HG02610 (cell line): ENCODE measurements around the gene KDF1.

Experiments
- ATAC-seq: cut with Tn5 transposase; IDR thresholded peaks from one replicate; pipeline ENCODE4 v1.9.1; 2021; ENCODE audit warnings: mild to moderate bottlenecking, moderate library complexity; ENCODE audit not compliant: unreplicated experiment

Gene KDF1

GRCh38 chr1:26959722-26960624 is at the start of gene KDF1:
Gene KDF1, minus strand, starts transcription at chr1:26960468. Its CDS starts 8,088 bp downstream, at chr1:26952380.
- no peak for ATAC-seq

- ATAC-seq = no peak
These were observed 49.4 kb upstream of the KDF1 start for GRCh38 chr1:27009601-27010197.

- ATAC-seq = no peak
These were observed 47.8 kb upstream of the KDF1 start for GRCh38 chr1:27007909-27008582.

GRCh38 chr1:27006683-27007082 is 46.4 kb upstream of the KDF1 start:
- no peak for ATAC-seq

- ATAC-seq = no peak
These were observed 45.6 kb upstream of the KDF1 start for GRCh38 chr1:27005648-27006496.

GRCh38 chr1:27005166-27005530 is 44.9 kb upstream of the KDF1 start:
- no peak for ATAC-seq

GRCh38 chr1:27004471-27005165 is 44.4 kb upstream of the KDF1 start:
- no peak for ATAC-seq

GRCh38 chr1:27003745-27004470 is 43.6 kb upstream of the KDF1 start:
- no peak for ATAC-seq

- no peak for ATAC-seq
These were observed 41.5 kb upstream of the KDF1 start for GRCh38 chr1:27001570-27002360.

- no peak for ATAC-seq
These were observed 40.7 kb upstream of the KDF1 start for GRCh38 chr1:27000817-27001460.

GRCh38 chr1:27000090-27000816 is 40.0 kb upstream of the KDF1 start:
- ATAC-seq = no peak

GRCh38 chr1:26999440-26999987 is 39.2 kb upstream of the KDF1 start:
- ATAC-seq = no peak

- no peak for ATAC-seq
These were observed 38.4 kb upstream of the KDF1 start for GRCh38 chr1:26998429-26999300.

- ATAC-seq = no peak
These were observed 36.4 kb upstream of the KDF1 start for GRCh38 chr1:26996665-26997064.

GRCh38 chr1:26996024-26996423 is 35.8 kb upstream of the KDF1 start:
- ATAC-seq = no peak

GRCh38 chr1:26994787-26995517 is 34.7 kb upstream of the KDF1 start:
- no peak for ATAC-seq
